Muscle layer of duodenum (tissue), 2 donors: Measurements from ENCODE around the gene PRM2.

ENCODE experiments used
- H3K27ac ChIP-seq: one replicate; pipeline ENCODE4 v1.7.0; 2013; ENCODE audit warnings: mild to moderate bottlenecking, low read length
- H3K27me3 ChIP-seq: one replicate; pipeline ENCODE4 v1.7.0; 2013; ENCODE audit warnings: low read depth, mild to moderate bottlenecking, control low read depth, low read length
- H3K36me3 ChIP-seq, 2 donors: one replicate each; pipeline ENCODE4 v1.7.0; 2013; ENCODE audit warnings: low read length in 2 of 2, control low read depth in 1 of 2, mild to moderate bottlenecking in 1 of 2; ENCODE audit not compliant: insufficient read depth in 2 of 2, control insufficient read depth in 1 of 2
- H3K4me1 ChIP-seq, 2 donors: one replicate each; pipeline ENCODE4 v1.7.0; 2013; ENCODE audit warnings: low read length in 2 of 2, mild to moderate bottlenecking in 2 of 2, control low read depth in 1 of 2, moderate library complexity in 1 of 2; ENCODE audit not compliant: insufficient read depth in 2 of 2, control insufficient read depth in 1 of 2
- H3K4me3 ChIP-seq, 2 donors: one replicate each; pipeline ENCODE4 v1.7.0; 2013; ENCODE audit warnings: low read length in 2 of 2, low read depth in 1 of 2, mild to moderate bottlenecking in 1 of 2
- H3K9me3 ChIP-seq, 2 donors: one replicate each; pipeline ENCODE4 v1.7.0; 2013; ENCODE audit warnings: low read length in 2 of 2, control low read depth in 1 of 2, mild to moderate bottlenecking in 1 of 2; ENCODE audit not compliant: control insufficient read depth in 1 of 2
- donor health status: healthy.

The PRM2 gene

DNA sequence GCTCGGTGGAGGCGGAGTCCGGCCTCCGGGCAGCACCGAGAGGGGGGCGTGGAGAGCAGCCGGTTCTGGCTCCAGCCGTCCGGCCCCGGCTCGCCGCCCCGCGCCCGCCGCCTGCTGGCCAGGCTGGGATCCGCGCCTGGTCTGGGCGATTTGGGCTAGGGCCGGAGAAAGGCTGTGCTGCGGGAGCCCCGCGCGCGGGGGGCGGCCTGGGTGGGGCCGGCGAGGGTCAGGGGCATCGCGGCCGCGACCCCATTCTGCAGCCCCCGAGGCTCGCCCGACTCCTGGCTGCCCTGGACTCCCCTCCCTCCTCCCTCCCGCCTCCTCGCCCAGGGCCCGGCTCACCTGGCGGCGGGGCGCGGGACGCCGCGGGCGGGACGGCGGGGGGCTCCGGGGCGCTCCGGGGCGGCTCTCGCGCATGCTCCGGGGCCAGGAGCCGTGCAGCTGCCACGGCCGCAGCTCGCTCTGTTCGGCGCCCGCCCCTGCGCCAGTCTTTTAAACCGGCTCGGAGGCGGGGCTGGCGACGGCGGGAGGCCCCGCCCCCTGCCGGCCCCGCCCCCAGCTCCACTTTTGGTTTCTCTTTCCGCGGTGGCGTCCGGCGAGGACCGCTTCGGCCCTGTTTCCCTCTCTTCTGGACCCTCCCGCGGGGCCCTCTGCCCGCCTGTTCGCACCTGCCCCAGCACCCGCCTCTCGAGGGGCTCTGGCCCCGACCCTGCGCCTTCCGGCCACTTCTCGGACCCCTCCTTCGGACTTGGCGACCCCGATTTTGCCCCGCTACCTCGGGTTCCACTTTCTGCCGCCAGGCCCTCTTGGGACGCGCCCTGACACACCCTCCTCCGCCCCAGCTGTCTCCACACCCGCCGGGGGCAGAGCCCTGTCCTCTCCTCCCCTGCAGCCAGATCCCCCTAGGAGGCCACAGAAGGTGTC, 20.3 kb downstream of the PRM2 start, which contains the start of gene SOCS1:
Gene SOCS1, minus strand, starts transcription at position 468 of the 924 bp plus-strand sequence. CDS start 726 bp downstream, outside the sequence.
- Histone ChIP-seq H3K27me3 (no peaks in the 10 kb centered on the region), H3K9me3 (no peaks in the 10 kb centered on the region), H3K36me3 (no peaks in the 10 kb centered on the region), H3K4me3 (peak within 1 kb of the TSS; percentile 68 to 81), H3K27ac (peak within 1 kb of the TSS; percentile 86), H3K4me1 (peaks cover 6 to 21% of the 10 kb centered on the region in 2 donors)

DNA sequence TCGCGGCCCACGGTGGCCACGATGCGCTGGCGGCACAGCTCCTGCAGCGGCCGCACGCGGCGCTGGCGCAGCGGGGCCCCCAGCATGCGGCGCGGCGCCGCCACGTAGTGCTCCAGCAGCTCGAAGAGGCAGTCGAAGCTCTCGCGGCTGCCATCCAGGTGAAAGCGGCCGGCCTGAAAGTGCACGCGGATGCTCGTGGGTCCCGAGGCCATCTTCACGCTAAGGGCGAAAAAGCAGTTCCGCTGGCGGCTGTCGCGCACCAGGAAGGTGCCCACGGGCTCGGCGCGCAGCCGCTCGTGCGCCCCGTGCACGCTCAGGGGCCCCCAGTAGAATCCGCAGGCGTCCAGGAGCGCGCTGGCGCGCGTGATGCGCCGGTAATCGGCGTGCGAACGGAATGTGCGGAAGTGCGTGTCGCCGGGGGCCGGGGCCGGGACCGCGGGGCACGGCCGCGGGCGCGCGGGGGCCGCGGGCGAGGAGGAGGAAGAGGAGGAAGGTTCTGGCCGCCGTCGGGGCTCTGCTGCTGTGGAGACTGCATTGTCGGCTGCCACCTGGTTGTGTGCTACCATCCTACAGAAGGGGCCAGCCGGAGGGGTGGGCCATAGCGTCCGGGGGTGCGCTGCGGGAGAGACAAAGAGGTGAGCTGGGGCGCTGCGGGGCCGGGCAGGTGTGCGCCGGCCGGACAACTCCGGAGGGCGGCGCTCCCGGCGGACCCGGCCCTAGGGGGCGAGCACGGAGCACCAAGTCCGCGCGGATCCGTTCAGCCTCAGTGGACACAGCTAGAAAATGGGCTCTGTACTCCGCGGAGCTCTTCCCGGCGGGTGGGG, 21.2 kb downstream of the PRM2 start:
- Histone ChIP-seq H3K27ac (no peak overlapping the region), H3K4me1 (peaks cover 6 to 21% of the 10 kb centered on the region in 2 donors), H3K4me3 (peak overlapping the region; percentile 52 to 81), H3K9me3 (no peaks in the 10 kb centered on the region), H3K36me3 (no peaks in the 10 kb centered on the region), H3K27me3 (no peaks in the 10 kb centered on the region)

DNA sequence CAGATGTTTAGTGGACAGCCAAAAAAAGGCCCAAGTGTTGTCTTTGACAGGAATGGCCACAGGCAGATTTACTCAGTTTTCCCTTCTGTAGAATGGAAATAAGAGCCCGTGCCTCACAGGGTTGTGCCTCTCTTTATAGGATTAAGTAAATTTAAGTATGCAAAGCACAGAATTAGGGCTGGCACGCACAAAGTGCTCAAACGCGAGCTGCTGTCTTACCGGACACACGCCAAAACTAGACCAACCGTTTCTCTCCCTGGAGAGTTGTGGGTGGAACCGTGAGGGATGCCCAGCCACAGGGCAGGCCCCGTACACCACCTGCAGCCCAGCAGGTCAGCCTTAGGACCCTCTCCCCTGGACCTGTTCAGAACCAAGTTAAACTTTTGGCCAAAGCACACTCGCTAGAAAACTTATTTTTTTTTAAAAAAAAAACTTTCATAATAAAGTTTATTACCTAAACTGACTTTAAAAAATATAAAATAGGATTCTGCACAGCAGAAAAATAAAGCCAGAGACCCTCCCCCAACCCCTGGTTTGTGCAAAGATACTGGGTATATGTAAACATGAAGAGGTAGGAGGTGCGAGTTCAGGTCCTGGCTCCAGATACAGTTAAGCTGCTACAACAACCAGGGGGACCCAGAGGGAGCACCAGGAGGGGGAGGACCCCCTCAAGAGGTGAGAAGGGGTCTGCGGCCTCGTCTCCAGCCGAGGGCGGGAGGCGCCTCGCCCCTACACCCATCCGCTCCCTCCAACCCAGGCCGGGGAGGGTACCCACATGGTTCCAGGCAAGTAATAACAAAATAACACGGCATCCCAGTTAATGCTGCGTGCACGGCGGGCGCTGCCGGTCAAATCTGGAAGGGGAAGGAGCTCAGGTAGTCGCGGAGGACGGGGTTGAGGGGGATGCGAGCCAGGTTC, 22.0 kb downstream of the PRM2 start:
- no peaks in the 10 kb centered on the region for H3K36me3 ChIP-seq
- H3K4me1 ChIP-seq: peaks cover 4 to 20% of the 10 kb centered on the region in 2 donors

DNA sequence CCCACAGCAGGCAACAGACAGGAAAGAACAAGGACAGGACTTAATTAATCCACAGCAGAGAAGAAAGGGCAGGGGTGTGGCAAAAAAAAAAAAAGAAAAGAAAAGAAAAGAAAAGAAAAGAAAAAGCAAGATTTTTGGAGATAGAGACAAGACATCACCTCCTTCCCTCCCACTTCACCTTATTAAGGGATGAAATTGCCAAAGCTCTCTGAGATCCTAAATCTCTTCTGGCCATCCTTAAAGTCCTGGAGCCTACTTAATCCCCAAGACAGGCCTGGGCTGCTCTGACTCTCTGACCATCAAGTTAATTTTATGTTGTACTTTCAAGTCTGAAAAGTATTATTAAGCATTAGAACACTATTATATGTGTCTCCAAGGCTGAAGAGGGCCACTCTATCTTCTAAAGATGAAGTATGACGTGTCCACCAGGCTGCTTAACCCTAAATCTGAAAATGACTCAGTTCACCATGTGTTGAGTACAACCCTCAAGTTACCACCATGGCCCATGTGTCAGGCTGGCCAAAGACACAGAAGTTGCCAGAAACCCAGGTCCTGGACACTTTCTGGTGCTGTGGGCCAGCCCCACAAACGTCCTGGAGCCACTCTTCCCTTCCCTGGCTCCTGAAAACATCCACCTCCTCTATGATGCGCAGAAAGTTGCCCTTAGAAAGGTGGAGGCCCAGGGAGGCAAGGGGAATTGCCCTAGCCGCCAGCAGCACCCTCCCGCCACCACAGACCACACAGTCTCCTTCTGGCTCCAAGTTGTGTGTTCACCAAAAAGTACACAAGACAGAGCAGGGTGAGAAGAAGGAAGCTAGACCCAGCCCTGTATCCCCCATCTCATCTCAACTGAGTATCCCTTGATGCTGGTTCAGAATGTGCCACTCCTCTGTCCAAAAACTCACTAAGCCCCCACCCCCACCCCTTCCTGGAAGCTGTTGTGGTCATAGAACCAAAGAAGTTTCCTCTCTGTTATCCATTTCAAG, 23.0 kb downstream of the PRM2 start:
- H3K27me3 ChIP-seq: no peaks in the 10 kb centered on the region
- H3K9me3 ChIP-seq: no peaks in the 10 kb centered on the region
- no peaks in the 10 kb centered on the region for H3K36me3 ChIP-seq
- H3K4me1 ChIP-seq: peaks cover 0 to 15% of the 10 kb centered on the region in 2 donors
- peak overlapping the region; percentile 16 for H3K27ac ChIP-seq
- peak overlapping the region in 1 of 2 donors; percentile 39 for H3K4me3 ChIP-seq

More for the DNA sequence above, 22.0 kb downstream of the PRM2 start:
- Histone ChIP-seq H3K9me3 (no peaks in the 10 kb centered on the region), H3K4me3 (peak overlapping the region; percentile 52 to 81), H3K27me3 (no peaks in the 10 kb centered on the region), H3K27ac (no peak overlapping the region)

DNA sequence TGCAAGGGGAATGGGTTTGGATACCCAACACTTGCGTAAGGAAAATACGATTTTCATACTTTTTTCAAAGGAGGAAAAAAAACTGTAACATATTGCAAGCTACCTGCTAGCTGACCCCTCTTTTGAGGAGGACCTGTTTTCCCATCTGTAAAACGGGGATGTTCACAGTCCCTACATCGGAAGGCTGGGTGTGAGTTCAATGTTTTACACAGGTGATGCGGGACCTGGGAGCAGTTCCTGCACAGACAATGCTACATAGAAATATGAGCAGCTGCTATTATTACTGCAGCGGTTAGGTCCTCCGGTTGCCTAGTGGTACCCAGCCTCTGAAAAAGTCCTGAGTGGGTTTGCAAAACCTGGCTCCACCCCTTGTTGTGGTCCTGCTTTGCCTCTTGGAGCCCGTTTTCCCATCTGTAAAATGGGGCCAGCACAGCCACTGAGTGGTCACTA, 23.8 kb downstream of the PRM2 start:
- Histone ChIP-seq H3K4me1 (peaks cover 0 to 15% of the 10 kb centered on the region in 2 donors), H3K36me3 (no peaks in the 10 kb centered on the region), H3K4me3 (no peak overlapping the region), H3K27me3 (no peaks in the 10 kb centered on the region), H3K27ac (no peak overlapping the region), H3K9me3 (no peaks in the 10 kb centered on the region)

DNA sequence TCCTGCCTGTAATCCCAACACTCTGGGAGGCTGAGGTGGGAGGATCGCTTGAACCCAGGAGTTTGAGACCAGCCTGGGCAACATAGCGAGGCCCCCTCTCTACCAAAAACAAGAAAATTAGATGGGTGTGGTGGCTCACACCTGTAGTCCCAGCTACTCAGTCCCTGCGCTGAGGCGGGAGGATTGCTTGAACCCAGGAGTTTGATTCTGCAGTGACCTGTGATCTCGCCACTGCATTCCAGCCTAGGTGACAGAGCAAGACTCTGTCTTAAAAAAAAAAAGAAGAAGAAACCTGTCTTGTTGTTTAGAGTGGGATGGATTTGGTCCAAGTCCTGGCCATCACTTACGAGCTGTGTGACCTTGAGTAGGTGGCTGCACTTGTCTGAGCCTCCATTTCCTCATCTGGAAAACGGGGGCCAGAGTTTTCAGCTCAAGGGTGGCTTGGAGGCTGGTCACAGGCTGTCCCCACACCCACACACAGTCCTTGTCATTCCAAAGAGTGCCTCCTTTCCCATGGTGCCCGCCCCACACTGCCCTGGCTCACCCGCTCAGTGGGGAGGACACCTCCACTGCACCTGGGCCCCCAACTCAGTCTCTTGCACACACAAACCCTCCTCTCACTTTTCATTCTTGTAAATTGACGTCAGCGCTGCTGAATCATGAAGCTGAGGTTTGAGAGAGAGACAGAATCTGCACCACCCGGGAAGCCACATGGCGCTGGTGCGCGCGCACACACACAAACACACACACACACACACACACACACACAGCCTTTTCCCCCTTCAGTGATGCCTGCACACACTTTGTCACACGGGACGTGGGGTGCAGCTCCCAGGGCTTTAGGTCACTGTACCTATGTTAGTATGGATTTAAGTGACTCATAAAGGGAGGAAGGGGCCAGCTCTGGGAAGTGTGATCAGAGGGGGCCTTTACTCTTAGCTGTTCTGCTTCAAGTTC, 24.5 kb downstream of the PRM2 start:
- Histone ChIP-seq H3K27me3 (no peaks in the 10 kb centered on the region), H3K4me3 (no peak overlapping the region), H3K9me3 (no peaks in the 10 kb centered on the region), H3K4me1 (peaks cover 0 to 8% of the 10 kb centered on the region in 2 donors), H3K27ac (no peak overlapping the region), H3K36me3 (no peaks in the 10 kb centered on the region)

DNA sequence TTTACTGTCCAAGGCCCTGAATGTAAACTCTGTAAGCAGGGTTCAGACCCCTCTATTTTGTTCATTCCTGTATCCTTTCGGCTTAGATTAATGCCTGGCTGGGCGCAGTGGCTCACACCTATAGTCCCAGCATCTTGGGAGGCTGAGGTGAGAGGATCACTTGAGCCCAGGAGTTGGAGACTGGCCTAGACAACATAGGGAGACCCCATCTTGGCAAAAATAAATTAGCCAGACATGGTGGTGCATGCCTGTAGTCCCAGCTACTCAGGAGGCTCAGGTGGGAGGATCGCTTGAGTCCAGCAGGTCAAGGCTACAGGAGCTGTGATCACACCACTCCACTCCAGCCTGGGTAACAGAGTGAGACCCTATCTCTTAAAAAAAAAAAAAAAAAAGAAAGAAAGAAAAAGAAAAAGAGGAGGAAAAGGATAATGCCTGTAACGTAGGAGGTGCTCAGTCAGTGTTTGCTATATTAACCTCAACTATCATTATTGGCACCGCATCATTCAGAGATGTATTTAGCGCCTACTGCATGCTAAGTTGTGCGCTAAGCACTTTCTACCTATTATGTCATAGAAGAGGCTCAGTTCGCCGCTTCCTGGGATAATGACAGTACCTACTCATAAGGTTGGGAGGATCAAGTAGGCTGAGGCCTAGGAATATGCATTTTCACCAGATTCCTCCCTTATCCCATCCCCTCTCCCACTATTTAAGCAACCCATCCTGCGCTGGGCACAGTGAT, 25.3 kb downstream of the PRM2 start:
- Histone ChIP-seq H3K4me1 (peaks cover 0 to 5% of the 10 kb centered on the region in 2 donors), H3K27ac (no peak overlapping the region), H3K9me3 (no peaks in the 10 kb centered on the region), H3K27me3 (no peaks in the 10 kb centered on the region), H3K36me3 (no peaks in the 10 kb centered on the region), H3K4me3 (no peak overlapping the region)

DNA sequence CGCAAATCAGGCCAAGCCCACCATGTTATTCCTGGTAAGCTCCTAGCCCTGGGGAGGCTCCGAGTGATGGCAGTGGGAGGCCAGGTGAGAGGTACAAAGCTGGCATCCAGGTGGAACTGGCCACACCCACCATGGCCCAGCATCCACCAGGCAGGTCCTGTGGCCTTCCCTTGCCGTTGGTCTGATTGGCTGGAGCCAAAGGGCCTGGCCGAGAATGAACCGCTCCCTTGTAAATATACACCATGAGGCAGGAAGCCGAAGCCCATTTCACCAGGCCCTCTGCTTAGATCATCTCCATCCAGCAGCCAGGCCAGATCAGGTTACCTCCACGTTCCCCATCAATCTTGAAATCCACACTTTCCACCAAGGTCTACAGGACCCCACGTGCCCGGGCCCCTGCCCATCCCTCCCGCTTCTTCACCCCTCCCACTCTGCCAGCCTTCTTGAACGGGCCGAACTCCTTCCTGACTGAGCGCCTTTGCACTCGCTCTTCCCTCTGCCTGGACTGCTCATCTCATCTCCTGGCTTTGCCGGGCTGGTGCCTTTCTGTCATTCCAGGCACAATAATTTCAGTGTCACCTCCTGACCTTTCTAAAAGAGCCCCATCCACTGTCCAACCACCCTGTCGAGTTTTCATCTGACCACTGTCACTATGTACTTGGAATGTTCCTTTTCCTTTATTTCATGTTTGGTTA, 26.0 kb downstream of the PRM2 start:
- H3K36me3 ChIP-seq: no peaks in the 10 kb centered on the region
- no peaks in the 10 kb centered on the region for H3K9me3 ChIP-seq
- no peak overlapping the region for H3K27ac ChIP-seq
- no peaks in the 10 kb centered on the region for H3K27me3 ChIP-seq
- H3K4me3 ChIP-seq: no peak overlapping the region
- peaks cover 0 to 5% of the 10 kb centered on the region in 2 donors for H3K4me1 ChIP-seq
